IMR-90 (cell line): ENCODE measurements around the gene SYVN1. TPM values are rescaled to one million over a fixed set of nuclear protein-coding genes. Genes with fewer than 3 reads are reported as not detected.

Experiments
- ATAC-seq: fragments of 200-7000 bp; cut with Tn5 transposase; 2 replicates; pipeline ENCODE4 v1.9.1; 2020; ENCODE audit warnings: low read depth, mild to moderate bottlenecking, moderate library complexity
- BruUV-seq: library from RNA; stranded (reverse); fragments of 400-500 nt; replicated peaks from 2 replicates; lab custom pipeline; 2021; lab: Mats Ljungman, UMichigan
- CTCF ChIA-PET: fragments of 300-600 bp; formaldehyde crosslinking; extraction: SDS; loops from one replicate; lab custom pipeline; 2021; ENCODE audit warnings: antibody characterized with exemption; lab: Yijun Ruan, JAX
- POLR2A ChIA-PET: fragments of 300-600 bp; sonication (Branson Sonifier 250); formaldehyde crosslinking; loops from one replicate; lab custom pipeline; 2022; ENCODE audit warnings: antibody characterized with exemption; ENCODE audit not compliant: unreplicated experiment; lab: Charles Lee
- DNase-seq: peaks from one replicate; pipeline ENCODE4 v3.0.0; 2013
- H2AFZ ChIP-seq: replicated peaks from 2 replicates; pipeline ENCODE3; 2013; ENCODE audit warnings: low read length, mild to moderate bottlenecking; ENCODE audit not compliant: poor library complexity
- H2AK5ac ChIP-seq: 2 replicates; pipeline ENCODE4 v1.6.1; 2013; ENCODE audit warnings: low read depth, low read length, inconsistent platforms
- H2AK9ac ChIP-seq: replicated peaks from 2 replicates; pipeline ENCODE3; 2013; ENCODE audit warnings: mild to moderate bottlenecking, low read depth, low read length, moderate library complexity; ENCODE audit not compliant: poor library complexity
- H2BK120ac ChIP-seq: 2 replicates; pipeline ENCODE4 v1.6.1; 2013; ENCODE audit warnings: low read depth, low read length, inconsistent platforms
- H2BK15ac ChIP-seq: 3 replicates; pipeline ENCODE4 v1.6.1; 2013; ENCODE audit warnings: low read depth, low read length, inconsistent platforms
- H2BK20ac ChIP-seq: 2 replicates; pipeline ENCODE4 v1.6.1; 2013; ENCODE audit warnings: low read depth, mild to moderate bottlenecking, inconsistent platforms, low read length, moderate library complexity
- H2BK5ac ChIP-seq: 2 replicates; pipeline ENCODE4 v1.6.1; 2013; ENCODE audit warnings: mild to moderate bottlenecking, low read depth, low read length, inconsistent platforms; ENCODE audit not compliant: poor library complexity, severe bottlenecking
- H3K14ac ChIP-seq: replicated peaks from 2 replicates; pipeline ENCODE4 v1.6.1; 2013; ENCODE audit warnings: low read depth, low read length, inconsistent platforms
- H3K18ac ChIP-seq: 2 replicates; pipeline ENCODE4 v1.6.1; 2013; ENCODE audit warnings: low read depth, low read length, control low read depth
- H3K23ac ChIP-seq: 2 replicates; pipeline ENCODE4 v1.6.1; 2013; ENCODE audit warnings: low read depth, low read length, inconsistent platforms
- H3K27ac ChIP-seq: 2 replicates; pipeline ENCODE4 v1.5.1; 2013; ENCODE audit warnings: mild to moderate bottlenecking, control low read depth, low read length; ENCODE audit not compliant: insufficient read depth
- H3K27me3 ChIP-seq: 2 replicates; pipeline ENCODE4 v1.6.1; 2013; ENCODE audit warnings: low read length; ENCODE audit not compliant: control insufficient read depth, insufficient read depth
- H3K36me3 ChIP-seq: 2 replicates; pipeline ENCODE4 v1.6.1; 2013; ENCODE audit warnings: low read length, mixed read lengths; ENCODE audit not compliant: control insufficient read depth, insufficient read depth
- H3K4ac ChIP-seq: 2 replicates; pipeline ENCODE4 v1.6.1; 2013; ENCODE audit warnings: low read depth, low read length, inconsistent platforms
- H3K4me1 ChIP-seq: 2 replicates; pipeline ENCODE4 v1.6.1; 2013; ENCODE audit warnings: low read length, mixed read lengths; ENCODE audit not compliant: control insufficient read depth, insufficient read depth
- H3K4me2 ChIP-seq: 2 replicates; pipeline ENCODE4 v1.6.1; 2013; ENCODE audit warnings: low read depth, mild to moderate bottlenecking, control low read depth, low read length, moderate library complexity
- H3K4me3 ChIP-seq: 2 replicates; pipeline ENCODE4 v1.5.1; 2013; ENCODE audit warnings: low read depth, mild to moderate bottlenecking, control low read depth, low read length, moderate library complexity; ENCODE audit not compliant: insufficient read depth
- H3K56ac ChIP-seq: 2 replicates; pipeline ENCODE4 v1.6.1; 2013; ENCODE audit warnings: low read length, inconsistent platforms; ENCODE audit not compliant: insufficient read depth; ENCODE audit errors: extremely low read depth
- H3K79me1 ChIP-seq, 2 experiments: 2 replicates each; pipeline ENCODE4 v1.6.1; 2013; ENCODE audit warnings: low read length in 2 of 2, inconsistent platforms in 1 of 2, low read depth in 1 of 2
- H3K9ac ChIP-seq: 2 replicates; pipeline ENCODE4 v1.6.1; 2013; ENCODE audit warnings: low read depth, low read length, control low read depth
- H3K9me1 ChIP-seq: 2 replicates; pipeline ENCODE4 v1.6.1; 2013; ENCODE audit warnings: low read length, inconsistent platforms; ENCODE audit not compliant: insufficient read depth
- H3K9me3 ChIP-seq: 2 replicates; pipeline ENCODE4 v1.6.1; 2013; ENCODE audit warnings: low read length; ENCODE audit not compliant: control insufficient read depth, insufficient read depth
- H4K20me1 ChIP-seq: 2 replicates; pipeline ENCODE4 v1.6.1; 2013; ENCODE audit warnings: low read length, inconsistent platforms; ENCODE audit not compliant: insufficient read depth
- H4K5ac ChIP-seq: 2 replicates; pipeline ENCODE4 v1.6.1; 2013; ENCODE audit warnings: mild to moderate bottlenecking, low read depth, low read length, control low read depth
- H4K8ac ChIP-seq, 2 experiments: 2 replicates each; pipeline ENCODE4 v1.6.1; 2013; ENCODE audit warnings: low read depth in 2 of 2, low read length in 2 of 2, control low read depth in 1 of 2, inconsistent platforms in 1 of 2
- H4K91ac ChIP-seq: 2 replicates; pipeline ENCODE4 v1.6.1; 2013; ENCODE audit warnings: low read depth, low read length, inconsistent platforms; ENCODE audit not compliant: insufficient read depth
- BHLHE40 ChIP-seq: fragments of 150-350 bp; IDR thresholded peaks from 2 replicates; pipeline ENCODE4 v1.6.1; 2016; ENCODE audit warnings: mild to moderate bottlenecking, low read depth, low read length
- CEBPB ChIP-seq: IDR thresholded peaks from 2 replicates; pipeline ENCODE4 v1.6.1; 2012; ENCODE audit warnings: low read depth, low read length, improper control_type of control experiment
- CHD1 ChIP-seq: IDR thresholded peaks from 2 replicates; pipeline ENCODE4 v1.6.1; 2012; ENCODE audit warnings: low read depth, low read length, improper control_type of control experiment
- FOS ChIP-seq: fragments of 150-350 bp; IDR thresholded peaks from 2 replicates; pipeline ENCODE4 v1.6.1; 2016; ENCODE audit warnings: low read depth, low read length
- MAFK ChIP-seq: IDR thresholded peaks from 2 replicates; pipeline ENCODE4 v1.6.1; 2012; ENCODE audit warnings: low read depth, low read length, improper control_type of control experiment
- MAZ ChIP-seq: IDR thresholded peaks from 2 replicates; pipeline ENCODE4 v1.6.1; 2012; ENCODE audit warnings: low read depth, mild to moderate bottlenecking, low read length, improper control_type of control experiment, moderate library complexity, borderline replicate concordance
- MXI1 ChIP-seq: IDR thresholded peaks from 2 replicates; pipeline ENCODE4 v1.6.1; 2012; ENCODE audit warnings: low read depth, mild to moderate bottlenecking, low read length, moderate library complexity, borderline replicate concordance
- NFE2L2 ChIP-seq: fragments of 150-350 bp; IDR thresholded peaks from 2 replicates; pipeline ENCODE4 v1.6.1; 2016; ENCODE audit warnings: low read depth, mild to moderate bottlenecking, low read length
- POLR2A ChIP-seq: IDR thresholded peaks from 2 replicates; pipeline ENCODE4 v1.6.1; 2012; ENCODE audit warnings: mild to moderate bottlenecking, low read depth, low read length
- RAD21 ChIP-seq: IDR thresholded peaks from 2 replicates; pipeline ENCODE4 v1.6.1; 2012; ENCODE audit warnings: low read length, improper control_type of control experiment
- RCOR1 ChIP-seq: IDR thresholded peaks from 2 replicates; pipeline ENCODE4 v1.6.1; 2012; ENCODE audit warnings: mild to moderate bottlenecking, low read length, improper control_type of control experiment; ENCODE audit not compliant: insufficient replicate concordance
- RFX5 ChIP-seq: IDR thresholded peaks from 2 replicates; pipeline ENCODE4 v1.8.0; 2012; ENCODE audit warnings: low read depth, mild to moderate bottlenecking, low read length, moderate library complexity
- SMC3 ChIP-seq: fragments of 150-350 bp; IDR thresholded peaks from 2 replicates; pipeline ENCODE4 v1.6.1; 2016; ENCODE audit warnings: low read depth, mild to moderate bottlenecking, antibody characterized with exemption, low read length, moderate library complexity
- whole genome bisulfite sequencing, 2 experiments: methylation state at CpG; one replicate each; pipeline versions ENCODE4 v1.1.5 to v1.1.7; 2013; ENCODE audit warnings: missing lambda C conversion rate in 2 of 2; ENCODE audit not compliant: insufficient read length in 1 of 2; ENCODE audit errors: extremely low coverage in 2 of 2; 5-methylcytosine and 5-hydroxymethylcytosine counted together
- dilution Hi-C: fragments of 300-500 bp; cut with HindIII; formaldehyde crosslinking; loops from one replicate; pipeline ENCODE4 v1.14.3; 2018; ENCODE audit warnings: low sequenced_read_pairs; ENCODE audit not compliant: unreplicated experiment
- in situ Hi-C: fragments of 300-500 bp; cut with MboI; formaldehyde crosslinking; loops from 3 replicates; pipeline ENCODE4 v1.14.3; 2019; ENCODE audit warnings: low sequenced_read_pairs, inconsistent platforms, mixed read lengths
- intact Hi-C: fragments of 100-400 bp; cut with micrococcal nuclease; formaldehyde crosslinking; loops from 2 replicates; pipeline ENCODE4 v1.10.0; 2022
- polyA plus RNA-seq, 3 experiments: library from polyadenylated mRNA; depleted of rRNA; stranded (reverse); fragments of >200 nt; gene quantifications; 2 replicates each; pipeline ENCODE4 v1.2.3, GENCODE V29; 2012; ENCODE audit warnings: low replicate concordance in 1 of 3
- total RNA-seq: library from RNA; depleted of rRNA; stranded (reverse); fragments of >200 nt; gene quantifications from 2 replicates; pipeline ENCODE4 v1.2.3, GENCODE V29; 2012
- TF ChIP-seq, protein P1 (sequence below): fragments of 150-350 bp; IDR thresholded peaks from 2 replicates; pipeline ENCODE4 v1.6.1; 2017; ENCODE audit warnings: mild to moderate bottlenecking, antibody characterized with exemption, low read length, low read depth
- TF ChIP-seq, protein P2 (sequence below): fragments of 150-350 bp; IDR thresholded peaks from 2 replicates; pipeline ENCODE4 v1.6.1; 2016; ENCODE audit warnings: low read depth, mild to moderate bottlenecking, low read length, moderate library complexity, borderline replicate concordance
- TF ChIP-seq, protein P3 (sequence below): conservative IDR thresholded peaks from 2 replicates; pipeline ENCODE4 v1.5.1; 2012; ENCODE audit warnings: mild to moderate bottlenecking, low read depth, low read length, improper control_type of control experiment

SYVN1 gene
- total and polyA plus RNA-seq, 2 of the 4 experiments (the other 2 are of a cell fraction) = 9.5 to 52.9 TPM

DNA sequence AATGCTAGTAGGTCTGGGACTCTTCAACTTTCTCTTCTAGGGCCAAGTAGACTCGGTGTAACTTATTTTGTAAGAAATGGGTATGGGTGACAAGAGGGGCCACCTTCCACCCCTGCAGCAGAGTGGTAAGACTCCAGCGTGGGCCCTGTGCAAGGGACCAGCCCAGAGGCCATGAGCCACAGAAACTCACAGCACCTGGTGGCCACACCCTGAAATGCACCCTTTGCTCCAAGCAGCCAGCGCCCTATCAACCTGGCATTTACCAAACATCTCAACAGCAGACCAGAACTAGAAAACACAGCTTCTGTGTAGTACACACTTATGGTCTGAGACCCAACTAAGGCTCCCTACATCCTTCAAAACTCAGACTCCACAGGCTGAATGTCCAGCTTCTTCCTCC lies 56.2 kb downstream of the SYVN1 start:
- ChIA-PET POLR2A (no interaction called here), CTCF (no interaction called here)
- no peak overlapping the region for H2BK15ac ChIP-seq
- H2BK120ac ChIP-seq = no peak overlapping the region
- no peaks in the 10 kb centered on the region; the same call in 1 of the 2 replicates for H3K9me1 ChIP-seq
- no peaks in the 10 kb centered on the region for H3K27me3 ChIP-seq
- dilution Hi-C loops (no loop called here), in situ Hi-C loops (no loop called here), intact Hi-C loops (no loop called here)
- H2AK5ac ChIP-seq = no peak overlapping the region
- H2AFZ ChIP-seq = no peak overlapping the region
- no peak overlapping the region for H3K56ac ChIP-seq
- no peak overlapping the region for H3K4me3 ChIP-seq
- no peak overlapping the region for H4K91ac ChIP-seq
- H3K79me1 ChIP-seq = peaks cover 29 to 49% of the 10 kb centered on the region in 2 experiments
- H3K4me1 ChIP-seq = no peaks in the 10 kb centered on the region
- ATAC-seq = peak; percentile 71
- H3K9ac ChIP-seq = no peak overlapping the region
- H3K27ac ChIP-seq = no peak overlapping the region
- H4K5ac ChIP-seq = no peak overlapping the region
- DNase-seq = peak; percentile 17
- WGBS, 2 experiments = 40% methylated on average over 1 of the region's 3 CpGs; no CpG with 5 or more reads in 1 of the 2 experiments
- H3K4ac ChIP-seq = no peak overlapping the region
- no peak overlapping the region for H2AK9ac ChIP-seq
- no peak overlapping the region for H3K23ac ChIP-seq
- no peak overlapping the region for H3K14ac ChIP-seq
- no peak overlapping the region for H2BK5ac ChIP-seq
- no peaks in the 10 kb centered on the region for H4K20me1 ChIP-seq
- H3K18ac ChIP-seq = no peak overlapping the region
- BruUV-seq = no TSS peak
- H3K36me3 ChIP-seq = peaks cover 2% of the 10 kb centered on the region
- no peak overlapping the region for H3K4me2 ChIP-seq
- H3K9me3 ChIP-seq = no peaks in the 10 kb centered on the region
- H2BK20ac ChIP-seq = no peak overlapping the region
- TF ChIP-seq BHLHE40 = no peak
- no peak for TF ChIP-seq CHD1
- TF ChIP-seq RCOR1 = no peak
- peak; percentile 51 for TF ChIP-seq RAD21
- no peak for TF ChIP-seq POLR2A
- TF ChIP-seq MAFK = no peak
- TF ChIP-seq MAZ = no peak
- TF ChIP-seq FOS = no peak
- TF ChIP-seq CEBPB = no peak
- TF ChIP-seq NFE2L2 = no peak
- TF ChIP-seq, protein P1, sequence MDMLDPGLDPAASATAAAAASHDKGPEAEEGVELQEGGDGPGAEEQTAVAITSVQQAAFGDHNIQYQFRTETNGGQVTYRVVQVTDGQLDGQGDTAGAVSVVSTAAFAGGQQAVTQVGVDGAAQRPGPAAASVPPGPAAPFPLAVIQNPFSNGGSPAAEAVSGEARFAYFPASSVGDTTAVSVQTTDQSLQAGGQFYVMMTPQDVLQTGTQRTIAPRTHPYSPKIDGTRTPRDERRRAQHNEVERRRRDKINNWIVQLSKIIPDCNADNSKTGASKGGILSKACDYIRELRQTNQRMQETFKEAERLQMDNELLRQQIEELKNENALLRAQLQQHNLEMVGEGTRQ = no peak
- TF ChIP-seq SMC3 = peak; percentile 39; the same call in 1 of the 2 replicates
- TF ChIP-seq, protein P2, sequence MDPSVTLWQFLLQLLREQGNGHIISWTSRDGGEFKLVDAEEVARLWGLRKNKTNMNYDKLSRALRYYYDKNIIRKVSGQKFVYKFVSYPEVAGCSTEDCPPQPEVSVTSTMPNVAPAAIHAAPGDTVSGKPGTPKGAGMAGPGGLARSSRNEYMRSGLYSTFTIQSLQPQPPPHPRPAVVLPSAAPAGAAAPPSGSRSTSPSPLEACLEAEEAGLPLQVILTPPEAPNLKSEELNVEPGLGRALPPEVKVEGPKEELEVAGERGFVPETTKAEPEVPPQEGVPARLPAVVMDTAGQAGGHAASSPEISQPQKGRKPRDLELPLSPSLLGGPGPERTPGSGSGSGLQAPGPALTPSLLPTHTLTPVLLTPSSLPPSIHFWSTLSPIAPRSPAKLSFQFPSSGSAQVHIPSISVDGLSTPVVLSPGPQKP = no peak
- TF ChIP-seq MXI1 = no peak
- no peak for TF ChIP-seq RFX5
- TF ChIP-seq, protein P3, sequence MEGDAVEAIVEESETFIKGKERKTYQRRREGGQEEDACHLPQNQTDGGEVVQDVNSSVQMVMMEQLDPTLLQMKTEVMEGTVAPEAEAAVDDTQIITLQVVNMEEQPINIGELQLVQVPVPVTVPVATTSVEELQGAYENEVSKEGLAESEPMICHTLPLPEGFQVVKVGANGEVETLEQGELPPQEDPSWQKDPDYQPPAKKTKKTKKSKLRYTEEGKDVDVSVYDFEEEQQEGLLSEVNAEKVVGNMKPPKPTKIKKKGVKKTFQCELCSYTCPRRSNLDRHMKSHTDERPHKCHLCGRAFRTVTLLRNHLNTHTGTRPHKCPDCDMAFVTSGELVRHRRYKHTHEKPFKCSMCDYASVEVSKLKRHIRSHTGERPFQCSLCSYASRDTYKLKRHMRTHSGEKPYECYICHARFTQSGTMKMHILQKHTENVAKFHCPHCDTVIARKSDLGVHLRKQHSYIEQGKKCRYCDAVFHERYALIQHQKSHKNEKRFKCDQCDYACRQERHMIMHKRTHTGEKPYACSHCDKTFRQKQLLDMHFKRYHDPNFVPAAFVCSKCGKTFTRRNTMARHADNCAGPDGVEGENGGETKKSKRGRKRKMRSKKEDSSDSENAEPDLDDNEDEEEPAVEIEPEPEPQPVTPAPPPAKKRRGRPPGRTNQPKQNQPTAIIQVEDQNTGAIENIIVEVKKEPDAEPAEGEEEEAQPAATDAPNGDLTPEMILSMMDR = peak; percentile 43
- no peak overlapping the region for H4K8ac ChIP-seq
